Measurements from ENCODE around the gene PLXNA4.
"Not testable (repeated sequence)": the region's sequence is repeated elsewhere in the genome, so short reads cannot be mapped to it uniquely, and the experiment has no call there.

The PLXNA4 gene

DNA sequence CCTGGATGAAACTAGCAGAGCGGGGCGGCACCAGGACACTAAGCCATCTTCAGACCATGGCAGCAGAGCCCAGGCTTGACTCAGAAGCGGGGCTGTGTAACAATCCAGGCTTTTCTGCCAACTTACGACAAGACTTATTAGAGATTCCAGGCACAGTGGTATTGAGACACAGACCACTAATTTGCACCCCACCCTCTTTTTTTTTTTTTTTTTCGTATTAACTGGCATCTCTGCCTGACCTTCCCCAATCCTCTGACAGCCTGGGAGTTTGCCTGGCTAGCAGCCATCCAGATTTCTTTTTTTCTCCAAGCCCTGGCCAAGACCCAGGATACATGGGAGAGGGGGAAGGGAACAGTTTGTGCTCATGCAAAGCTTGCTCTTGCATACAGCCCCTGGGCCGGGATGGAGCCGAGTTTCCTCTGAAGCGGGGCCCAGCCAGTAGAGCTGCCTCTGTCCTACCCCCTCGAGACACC is 182.4 kb downstream of the PLXNA4 start:
- DNase-seq (ENCODE audit: low read depth, low spot score): peak; percentile 75

DNA sequence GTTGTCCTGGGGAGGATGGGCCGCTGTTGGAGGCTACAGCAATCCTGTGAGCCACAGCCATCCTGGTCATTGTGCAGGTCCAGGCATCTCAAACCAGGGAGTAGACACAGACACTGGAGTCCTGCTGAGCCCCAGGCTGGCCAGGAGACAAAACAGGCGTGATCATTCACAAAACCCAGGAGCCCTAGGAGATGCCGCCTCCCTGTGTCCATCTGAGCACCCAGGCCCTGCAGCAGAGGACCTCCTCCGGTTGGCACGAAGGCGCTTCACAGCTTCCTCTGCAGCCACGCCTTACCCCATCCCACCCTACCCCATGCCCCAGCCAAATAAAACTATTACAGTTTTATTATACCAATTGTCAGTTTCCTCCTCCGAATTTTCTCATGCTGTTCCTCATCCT is 183.6 kb downstream of the PLXNA4 start:
- no peak for DNase-seq (ENCODE audit: low read depth, low spot score)

DNA sequence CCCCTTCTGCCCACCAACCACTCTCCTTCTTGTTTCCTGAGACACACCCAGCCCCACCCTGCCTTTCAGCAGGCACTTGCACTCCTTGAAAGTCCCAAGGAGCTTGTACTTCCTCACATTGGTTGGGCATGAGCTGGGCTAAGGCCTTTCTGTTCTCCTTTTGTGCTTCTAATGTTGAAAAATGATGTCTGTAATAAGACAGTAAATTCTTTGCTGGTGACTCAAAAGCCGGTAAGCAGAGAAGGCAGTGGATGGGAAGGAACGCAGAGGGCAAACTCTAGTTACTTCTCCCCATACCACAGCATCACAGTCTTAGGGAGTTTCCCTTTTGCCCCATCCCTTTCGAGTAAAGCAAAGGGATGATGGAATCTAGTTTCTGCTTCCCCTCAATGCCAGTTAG is 185.6 kb downstream of the PLXNA4 start:
- DNase-seq (ENCODE audit: low read depth, low spot score): peak; percentile 84

DNA sequence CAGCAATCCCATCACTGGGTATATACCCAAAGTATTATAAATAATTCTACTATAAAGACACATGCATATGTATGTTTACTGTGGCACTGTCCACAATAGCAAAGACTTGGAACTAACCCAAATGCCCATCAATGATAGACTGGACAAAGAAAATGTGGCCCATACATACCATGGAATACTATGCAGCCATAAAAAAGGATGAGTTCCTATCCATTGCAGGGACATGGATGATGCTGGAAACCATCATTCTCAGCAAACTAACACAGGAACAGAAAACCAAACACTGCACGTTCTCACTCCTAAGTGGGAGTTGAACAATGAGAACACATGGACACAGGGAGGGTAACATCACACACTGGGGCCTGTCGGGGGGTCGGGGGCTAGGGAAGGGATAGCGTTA is 186.2 kb downstream of the PLXNA4 start:
- DNase-seq (ENCODE audit: low read depth, low spot score): not testable (repeated sequence)

DNA sequence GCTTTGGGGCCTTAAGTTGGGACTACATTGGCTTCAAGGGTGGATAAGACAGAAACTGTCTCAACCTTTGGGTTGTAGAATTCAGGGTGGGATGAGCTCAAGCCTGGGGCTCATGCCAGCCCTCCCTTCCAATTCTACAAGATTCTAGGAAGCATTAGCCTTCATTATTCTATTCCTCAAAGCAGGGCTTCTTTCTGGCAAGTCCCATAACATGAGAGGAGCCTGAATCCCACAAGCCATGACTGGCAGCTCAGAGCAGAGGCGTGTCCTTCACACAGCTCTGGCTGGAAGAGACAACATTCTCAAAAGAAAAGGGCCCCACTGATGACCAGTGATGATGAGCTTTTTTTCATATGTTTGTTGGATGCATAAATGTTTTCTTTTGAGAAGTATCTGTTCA is 187.6 kb downstream of the PLXNA4 start:
- DNase-seq (ENCODE audit: low read depth, low spot score): no peak

DNA sequence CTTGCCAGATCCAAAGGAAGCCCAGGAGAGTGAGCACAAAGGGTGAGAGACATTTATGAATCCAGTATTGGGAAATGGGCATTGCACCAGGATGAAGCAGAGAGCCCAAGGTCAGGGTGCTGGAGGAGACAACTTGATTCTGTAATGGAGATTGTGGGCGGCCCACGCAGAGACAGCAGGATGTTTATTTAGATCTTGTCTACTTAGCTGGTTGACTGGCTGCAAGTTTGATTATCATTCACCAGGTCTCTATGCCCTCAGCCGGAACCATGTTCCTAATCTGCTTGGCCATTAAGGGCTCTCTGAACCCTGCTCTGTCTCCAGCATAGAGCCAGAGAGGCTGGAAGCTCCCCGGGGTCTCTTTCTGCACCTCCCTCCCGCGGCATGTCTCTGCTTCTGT is 188.7 kb downstream of the PLXNA4 start:
- DNase-seq (ENCODE audit: low read depth, low spot score): no peak

DNA sequence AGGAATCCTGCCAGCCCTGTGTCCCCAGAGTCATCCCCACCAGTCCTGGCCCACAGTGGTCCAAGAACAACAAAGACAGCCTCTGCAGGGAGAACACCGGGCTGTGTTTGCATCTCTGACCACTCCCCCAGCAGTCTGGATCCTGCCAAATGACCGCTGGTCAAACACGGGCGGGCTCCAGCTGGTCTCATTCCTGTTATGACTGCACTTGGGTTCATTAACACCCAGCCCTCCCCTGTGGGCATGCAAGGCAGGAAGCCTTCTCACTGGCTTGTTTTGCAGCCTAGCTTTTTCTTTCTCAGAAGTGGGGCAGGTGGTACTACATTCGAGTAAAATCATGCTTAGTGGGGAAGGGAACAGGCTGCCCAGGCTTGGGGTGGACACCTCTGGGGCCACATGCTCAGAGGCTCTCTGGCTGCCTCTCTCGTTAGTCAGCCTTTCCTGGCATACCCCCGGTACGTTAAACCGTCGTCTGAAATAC is 190.0 kb downstream of the PLXNA4 start:
- peak; percentile 84 for DNase-seq (ENCODE audit: low read depth, low spot score)

DNA sequence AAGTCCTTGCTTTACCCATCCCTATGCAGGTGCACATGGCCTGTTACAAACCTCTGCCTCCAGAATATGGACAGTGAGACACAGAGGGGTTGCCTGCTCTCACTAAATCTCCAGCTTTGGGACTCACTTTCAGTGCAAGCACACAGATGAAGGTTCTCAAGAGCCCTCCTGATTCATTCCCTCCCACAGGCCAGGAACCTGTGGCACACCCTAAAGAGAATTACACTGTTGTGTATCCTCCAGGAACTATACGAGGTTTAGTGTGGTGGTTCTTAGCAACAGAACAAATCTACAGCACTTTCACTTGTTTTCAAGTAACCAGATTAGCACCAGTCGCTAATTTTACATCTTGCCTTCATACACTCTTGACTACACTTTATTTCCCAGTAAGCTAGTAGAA is 192.3 kb downstream of the PLXNA4 start:
- no peak for DNase-seq (ENCODE audit: low read depth, low spot score)

DNA sequence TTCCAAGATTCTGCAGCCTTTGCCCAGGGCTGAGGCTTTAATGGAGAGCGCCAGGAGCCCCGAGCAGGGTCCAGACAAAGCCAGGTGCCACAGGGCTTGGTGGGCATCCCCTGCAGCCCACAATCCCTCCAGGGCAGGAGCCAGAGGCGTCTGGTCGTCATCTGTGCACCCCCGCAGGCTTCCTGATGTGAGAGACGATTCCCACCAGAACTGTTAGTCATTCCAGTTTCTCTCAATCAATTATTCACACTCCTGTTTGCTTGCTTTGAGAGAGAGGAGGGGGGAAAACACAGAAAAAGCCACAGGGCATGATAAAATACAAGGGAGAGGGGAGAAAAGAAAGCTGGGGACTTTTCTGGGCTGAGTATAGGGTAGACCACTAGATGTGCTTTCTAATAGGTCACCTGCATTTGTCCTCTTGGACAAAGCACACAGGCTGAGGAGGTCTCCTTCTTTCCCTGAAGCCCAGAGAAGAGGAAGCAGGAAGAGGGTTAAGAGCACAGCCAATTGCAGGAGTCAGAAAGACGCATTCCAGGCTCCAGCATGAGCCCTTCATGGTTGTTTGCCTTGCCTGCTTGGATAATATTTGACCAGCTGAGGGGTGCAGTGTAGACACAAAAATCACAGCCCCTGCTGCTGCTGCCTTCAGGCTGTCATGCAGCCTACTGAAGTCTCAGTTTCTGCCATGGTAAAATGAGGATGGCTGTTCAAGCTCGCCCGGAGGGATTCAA is 194.4 kb downstream of the PLXNA4 start:
- DNase-seq (ENCODE audit: low read depth, low spot score): no peak

DNA sequence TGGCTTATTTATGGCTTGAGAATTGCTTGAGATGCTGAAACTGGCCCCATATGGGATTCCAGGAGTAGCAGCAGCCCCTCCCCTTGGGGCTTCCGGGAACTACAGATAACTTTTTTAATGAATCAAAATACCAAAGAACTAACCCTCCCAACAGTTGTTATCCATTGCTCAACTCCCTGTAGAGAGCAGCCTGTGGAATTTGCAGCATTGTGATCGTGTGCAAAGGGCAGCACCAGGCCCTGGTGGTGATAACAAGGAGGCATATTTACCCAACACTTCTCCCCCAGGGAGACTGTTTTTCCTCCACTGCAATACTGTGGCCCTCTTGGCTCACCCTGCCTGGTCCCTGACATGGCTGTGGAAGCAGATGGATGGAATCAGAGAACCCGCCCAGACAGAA is 196.2 kb downstream of the PLXNA4 start:
- DNase-seq (ENCODE audit: low read depth, low spot score): peak; percentile 39

DNA sequence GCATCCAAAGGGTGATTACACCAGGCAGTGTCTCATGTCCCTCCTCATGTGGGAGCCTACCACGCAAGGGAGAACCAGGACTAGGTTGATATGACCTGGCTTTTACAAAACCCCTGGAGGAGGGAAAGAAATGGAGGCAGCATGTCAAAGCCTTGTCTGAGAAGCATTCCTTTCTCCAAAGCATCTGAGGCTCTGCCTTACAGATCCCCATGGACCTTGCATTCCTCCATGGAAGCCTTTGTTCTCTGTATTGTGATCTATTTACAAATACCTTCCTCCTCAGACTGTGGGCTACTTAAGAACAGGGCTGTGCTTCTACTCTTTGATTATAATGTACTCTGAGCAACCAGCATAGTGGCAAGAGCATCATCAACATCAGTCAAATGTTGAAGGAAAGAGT is 197.0 kb downstream of the PLXNA4 start:
- DNase-seq (ENCODE audit: low read depth, low spot score): no peak

DNA sequence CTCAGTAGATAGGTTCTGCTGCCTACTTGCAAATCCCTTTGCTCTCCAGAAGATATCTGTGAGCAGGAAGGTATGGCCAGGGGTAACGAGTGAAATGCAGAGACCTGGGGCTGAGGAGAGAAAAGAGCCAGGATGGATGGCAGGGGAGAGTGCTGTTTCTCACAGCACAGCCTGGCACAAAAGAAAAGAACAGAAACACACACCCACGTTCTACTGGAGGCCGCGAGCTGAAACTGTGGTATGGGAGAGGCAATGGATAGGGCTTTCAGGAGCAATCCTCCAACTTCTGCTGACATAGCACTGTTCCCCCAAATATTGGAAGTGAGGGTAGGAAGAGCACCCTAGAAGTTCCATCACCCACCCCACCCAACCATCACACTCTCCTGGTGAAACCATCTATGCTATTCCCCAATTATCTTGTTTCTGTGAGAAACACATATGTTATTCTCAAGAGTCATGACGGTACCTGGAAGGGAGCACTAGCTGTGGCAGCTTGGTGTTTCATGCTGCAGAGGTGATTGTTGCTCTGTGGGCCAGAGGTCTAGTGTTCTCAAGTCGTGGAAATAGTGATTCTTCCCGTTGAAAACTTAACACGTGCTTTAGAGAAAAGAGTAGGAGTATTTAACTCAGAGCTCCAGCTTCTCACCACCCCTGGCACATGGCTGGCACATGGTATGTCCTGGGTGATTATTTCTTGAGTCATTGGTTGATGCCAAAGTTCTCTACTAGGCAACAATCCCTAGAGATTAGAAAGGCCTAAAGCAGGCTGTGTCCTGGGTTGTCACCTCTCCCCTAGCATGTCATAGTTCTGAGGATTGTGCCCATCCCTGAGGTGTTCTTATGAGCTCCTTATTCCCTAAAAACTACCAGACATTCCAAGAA is 198.3 kb downstream of the PLXNA4 start:
- no peak for DNase-seq (ENCODE audit: low read depth, low spot score)

DNA sequence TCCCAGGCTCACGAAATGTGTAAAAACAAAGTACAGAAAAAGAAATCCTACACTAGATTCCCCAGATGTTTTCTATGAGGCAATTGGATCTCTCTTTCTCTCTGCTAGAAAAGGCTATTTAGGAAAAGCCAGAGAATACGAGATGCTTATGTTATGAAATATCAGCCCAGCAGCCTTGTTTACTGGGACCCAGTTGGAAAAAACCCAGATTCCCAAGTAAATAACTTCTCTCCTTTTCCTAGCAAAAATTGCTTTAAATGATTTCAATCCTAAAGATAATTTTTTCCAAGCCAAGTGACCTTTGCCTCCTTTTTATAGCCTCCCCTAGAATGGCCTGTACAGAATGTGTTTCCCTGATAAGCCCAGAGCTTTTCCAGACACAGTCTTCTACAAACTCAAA is 199.3 kb downstream of the PLXNA4 start:
- no peak for DNase-seq (ENCODE audit: low read depth, low spot score)

DNA sequence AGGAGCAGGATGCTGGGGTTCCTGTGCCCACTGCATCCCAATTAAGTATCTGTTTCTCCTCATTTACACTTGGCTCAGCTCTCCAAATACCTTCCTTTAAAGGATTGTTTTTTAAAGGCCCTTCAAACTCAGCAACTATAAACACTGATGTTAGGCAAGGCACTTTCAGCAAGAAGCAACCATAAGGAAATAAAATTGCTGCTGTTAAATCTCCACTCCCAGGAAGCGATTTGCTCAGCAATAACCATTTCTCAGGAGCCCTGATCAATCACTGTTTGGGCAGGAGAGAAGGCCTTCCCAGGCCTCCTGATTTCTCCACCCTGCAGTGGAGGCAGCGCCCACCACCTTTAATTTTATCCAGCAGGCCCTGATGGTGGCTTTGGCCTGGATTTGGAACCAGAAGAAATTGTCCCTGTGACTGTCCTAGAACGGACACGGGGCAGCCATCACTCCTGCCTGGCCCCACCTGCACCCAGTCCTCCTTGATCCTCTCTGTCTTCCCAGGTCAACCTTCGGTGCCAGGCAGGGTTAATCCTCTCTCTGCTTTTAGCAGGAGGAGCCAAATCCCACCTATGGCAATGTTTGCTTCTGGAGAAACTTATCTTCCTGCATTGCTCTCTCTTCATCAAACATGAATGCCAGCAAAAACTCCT is 199.8 kb downstream of the PLXNA4 start:
- DNase-seq (ENCODE audit: low read depth, low spot score): no peak

DNA sequence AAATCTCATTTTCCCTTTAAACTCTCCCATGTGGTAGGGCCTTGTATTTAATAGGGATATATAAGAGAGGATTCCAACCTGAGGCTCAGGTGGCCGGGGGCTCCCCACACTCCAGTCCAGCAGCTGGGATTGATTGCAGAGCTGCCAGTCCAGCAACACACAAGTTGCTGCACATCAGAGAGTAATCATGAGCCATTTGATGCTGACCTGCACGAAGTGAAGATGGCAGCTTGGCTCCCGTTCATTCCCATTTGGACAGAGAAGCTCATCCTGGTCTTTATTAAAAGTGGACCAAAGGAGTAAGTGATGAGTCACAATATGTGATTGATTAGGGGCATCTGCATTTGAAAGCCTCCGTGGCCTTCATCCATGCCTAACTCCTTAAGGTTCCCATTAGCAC is 202.4 kb downstream of the PLXNA4 start:
- DNase-seq (ENCODE audit: low read depth, low spot score): no peak

DNA sequence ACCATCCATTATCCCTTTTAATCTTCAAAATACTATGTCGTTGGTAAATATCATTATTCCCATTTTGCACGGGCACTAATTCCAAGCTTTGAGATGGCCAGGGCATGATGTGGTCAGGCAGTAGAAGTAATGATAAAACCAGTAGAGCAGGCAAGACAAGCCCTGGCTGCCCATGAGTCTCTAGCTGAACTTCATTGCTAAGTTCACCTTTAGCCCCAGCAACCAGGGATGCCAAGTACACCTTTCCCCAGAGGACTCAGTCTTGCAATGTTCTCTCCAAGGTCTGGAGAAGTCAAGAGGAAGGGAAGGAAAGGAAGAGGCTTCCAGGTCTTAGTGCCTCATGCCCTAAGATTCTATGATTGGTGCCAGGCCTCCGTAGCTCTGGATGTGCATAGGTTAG is 203.2 kb downstream of the PLXNA4 start:
- DNase-seq (ENCODE audit: low read depth, low spot score): no peak

DNA sequence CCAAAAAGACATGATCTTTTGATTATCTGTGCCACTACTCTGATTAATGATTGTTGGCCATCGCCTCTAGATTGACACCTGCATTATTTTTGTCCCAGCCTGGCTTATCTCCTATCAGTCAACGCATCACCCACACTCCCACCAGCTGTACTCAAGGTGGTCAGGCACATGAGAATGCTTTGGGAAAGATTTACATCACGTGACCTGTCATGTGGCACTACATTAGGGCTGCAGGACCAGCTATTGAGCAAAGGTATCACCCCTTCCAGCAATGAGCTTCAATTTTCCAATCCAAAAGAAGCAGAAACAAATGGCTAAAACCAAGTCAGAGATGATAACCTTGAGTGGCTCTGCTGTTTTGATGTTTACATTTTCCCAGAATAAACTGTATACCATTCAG is 204.3 kb downstream of the PLXNA4 start:
- DNase-seq (ENCODE audit: low read depth, low spot score): no peak

DNA sequence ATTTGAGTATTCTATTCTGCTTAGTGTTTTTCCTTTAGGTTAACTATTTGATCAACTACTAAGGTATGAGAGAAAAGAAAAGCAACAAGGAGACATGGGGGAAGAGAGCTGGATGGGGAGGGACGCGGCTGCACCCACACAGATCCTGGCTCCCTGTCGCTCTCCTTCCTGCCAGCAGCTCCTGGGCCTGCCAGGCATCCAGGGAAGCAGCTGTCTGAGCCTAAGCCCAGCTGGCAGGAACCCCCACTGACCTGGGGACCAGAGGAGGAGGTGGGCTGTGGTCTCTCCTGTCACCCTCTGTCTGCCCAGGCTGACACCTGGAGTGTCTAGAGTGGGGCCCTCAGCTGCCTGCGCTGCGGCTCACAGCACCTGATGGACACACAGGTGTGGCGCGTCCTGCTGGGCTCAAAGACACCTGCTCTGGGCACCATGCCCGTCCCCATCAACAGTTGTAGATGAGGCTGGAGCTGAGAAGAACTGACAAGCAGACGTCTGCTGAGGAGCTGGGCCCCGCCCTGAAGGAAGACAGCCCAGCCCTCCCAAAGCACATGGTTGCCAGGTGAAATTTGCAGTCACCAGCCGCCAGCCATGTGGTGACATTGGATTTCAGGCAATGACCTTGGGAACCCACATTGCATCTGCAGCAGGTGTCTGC is 207.9 kb downstream of the PLXNA4 start:
- DNase-seq (ENCODE audit: low read depth, low spot score): no peak

DNA sequence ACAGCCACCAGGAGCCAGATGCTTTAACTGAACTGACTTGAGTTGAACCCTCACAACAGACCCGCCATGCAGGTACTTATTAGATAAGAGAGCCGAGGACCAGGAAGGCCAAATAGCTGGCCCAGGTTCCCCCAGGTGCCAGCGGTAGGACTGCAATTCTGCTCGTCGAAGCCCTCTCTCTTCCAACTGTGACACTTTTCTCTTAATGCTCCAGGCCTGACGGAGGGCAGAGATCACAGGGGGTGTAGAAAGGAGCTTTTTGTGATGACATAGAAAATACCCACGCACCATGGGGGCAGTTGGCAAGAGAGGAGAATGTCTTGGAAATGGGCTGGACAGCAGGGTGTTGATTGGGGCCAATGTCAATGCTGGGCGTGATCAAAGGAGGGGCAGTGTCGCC is 208.5 kb downstream of the PLXNA4 start:
- DNase-seq (ENCODE audit: low read depth, low spot score): no peak

DNA sequence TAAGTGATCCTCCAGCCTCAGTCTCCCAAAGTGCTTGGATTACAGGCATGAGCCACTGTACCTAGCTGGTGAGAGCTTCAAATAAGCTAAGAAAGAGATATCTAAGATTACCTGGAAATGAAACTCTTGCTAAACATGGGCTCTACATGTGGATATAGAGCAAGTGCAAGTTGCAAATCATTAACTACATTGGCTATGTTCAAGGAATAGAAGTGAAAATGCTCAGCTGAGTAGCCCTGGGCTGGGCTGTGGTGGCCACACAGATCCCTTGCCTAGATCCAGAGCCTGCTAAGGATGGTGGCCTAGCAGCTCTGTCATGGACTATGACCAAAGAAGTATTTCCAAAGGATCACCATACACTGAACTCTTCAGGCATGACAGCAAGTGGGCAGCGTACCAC is 209.3 kb downstream of the PLXNA4 start:
- no peak for DNase-seq (ENCODE audit: low read depth, low spot score)

DNA sequence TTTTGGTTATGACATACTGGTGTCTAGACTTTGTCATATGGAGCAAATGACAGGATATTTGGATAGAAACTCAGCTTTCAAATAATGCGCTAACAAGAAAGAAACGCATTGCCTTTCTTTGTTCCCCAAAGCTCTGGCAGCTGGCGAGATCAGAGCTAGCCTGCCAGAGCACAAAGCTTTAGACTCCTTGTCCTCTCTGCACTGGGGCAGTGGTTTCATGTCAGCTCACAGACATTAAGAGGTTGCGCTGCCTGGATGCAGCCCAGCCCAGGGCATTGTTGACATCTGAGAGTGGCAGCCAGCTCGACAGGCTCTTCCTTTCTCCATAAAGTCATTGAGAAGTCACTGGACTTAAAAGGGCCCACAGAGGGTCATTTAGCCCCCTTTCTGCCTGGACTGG is 212.0 kb downstream of the PLXNA4 start:
- no peak for DNase-seq (ENCODE audit: low read depth, low spot score)

DNA sequence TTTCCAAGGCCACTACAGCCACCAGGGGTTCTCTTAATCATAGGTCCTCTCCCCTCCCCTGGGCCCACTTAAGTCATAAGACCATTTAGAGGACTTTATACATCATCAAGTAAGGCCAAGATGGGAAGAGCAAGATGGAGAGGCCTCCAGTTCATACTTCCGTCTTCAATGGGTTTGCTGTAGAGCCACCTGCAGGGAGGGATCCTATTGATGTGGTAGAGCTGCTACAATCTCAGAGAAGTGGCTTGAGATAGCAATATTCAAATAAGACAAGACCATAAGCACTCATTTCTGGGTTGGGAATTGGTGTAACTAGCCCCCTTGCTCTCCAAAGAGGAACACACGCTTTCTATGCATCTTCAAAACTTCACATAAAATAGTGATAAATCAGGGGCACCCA is 214.2 kb downstream of the PLXNA4 start:
- no peak for DNase-seq (ENCODE audit: low read depth, low spot score)
